ACC112 (cell line): Measurements from ENCODE around the gene INSC.

Source experiments
- H2AFZ ChIP-seq: fragments of 200-600 bp; sonication (generic); one replicate; pipeline ENCODE4 v1.6.0; 2017; ENCODE audit warnings: antibody characterized with exemption, low read length; ENCODE audit not compliant: unreplicated experiment
- H3K27ac ChIP-seq: fragments of 200-600 bp; sonication (generic); 2 replicates; pipeline ENCODE4 v1.5.1; 2014; ENCODE audit warnings: low read depth, mild to moderate bottlenecking, antibody characterized with exemption, low read length, moderate library complexity
- H3K27me3 ChIP-seq: fragments of 200-600 bp; sonication (generic); 2 replicates; pipeline ENCODE4 v1.6.1; 2014; ENCODE audit warnings: mild to moderate bottlenecking, antibody characterized with exemption, low read length, moderate library complexity, mixed read lengths; ENCODE audit not compliant: insufficient read depth
- H3K36me3 ChIP-seq: fragments of 200-600 bp; sonication (generic); 2 replicates; pipeline ENCODE4 v1.6.1; 2016; ENCODE audit warnings: mild to moderate bottlenecking, antibody characterized with exemption, low read length, moderate library complexity, mixed read lengths; ENCODE audit not compliant: insufficient read depth
- H3K4me1 ChIP-seq: fragments of 200-600 bp; sonication (generic); one replicate; pipeline ENCODE4 v1.6.1; 2016; ENCODE audit warnings: low read length, mixed read lengths; ENCODE audit not compliant: insufficient read depth, unreplicated experiment, control insufficient read depth
- H3K4me3 ChIP-seq: fragments of 200-600 bp; sonication (generic); 2 replicates; pipeline ENCODE4 v1.5.1; 2014; ENCODE audit warnings: mild to moderate bottlenecking, low read depth, low read length
- H3K79me2 ChIP-seq: fragments of 200-600 bp; sonication (generic); one replicate; pipeline ENCODE4 v1.6.0; 2016; ENCODE audit warnings: low read length; ENCODE audit not compliant: control insufficient read depth, unreplicated experiment, insufficient read depth

INSC gene

DNA sequence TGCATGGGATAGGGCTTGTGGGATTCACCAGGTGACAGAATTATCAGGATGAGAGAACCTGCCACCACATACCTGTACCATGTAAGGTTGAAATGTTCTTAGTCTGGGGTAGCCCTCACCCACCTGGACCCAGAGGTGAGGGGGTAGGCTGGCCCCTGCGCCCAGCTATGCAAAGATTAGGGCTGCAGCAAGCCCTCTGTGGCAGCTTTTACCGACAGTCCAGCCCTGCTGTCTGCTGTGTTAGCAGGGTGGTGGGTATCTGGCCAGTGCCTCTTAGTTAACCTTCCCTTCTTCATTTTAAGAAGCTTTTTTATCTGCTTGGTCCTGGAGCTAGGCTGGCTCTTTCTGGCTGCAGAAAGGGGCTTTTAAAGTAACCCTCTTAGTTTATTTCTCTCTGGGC, 13.9 kb downstream of the INSC start:
- Histone ChIP-seq H3K79me2 (peaks cover 19% of the 10 kb centered on the region), H2AFZ (peak overlapping the region; percentile 57), H3K27ac (peak overlapping the region; percentile 80), H3K36me3 (no peaks in the 10 kb centered on the region), H3K27me3 (no peaks in the 10 kb centered on the region), H3K4me1 (peaks cover 74% of the 10 kb centered on the region), H3K4me3 (peak overlapping the region; percentile 19; the same call in 1 of the 2 replicates)

DNA sequence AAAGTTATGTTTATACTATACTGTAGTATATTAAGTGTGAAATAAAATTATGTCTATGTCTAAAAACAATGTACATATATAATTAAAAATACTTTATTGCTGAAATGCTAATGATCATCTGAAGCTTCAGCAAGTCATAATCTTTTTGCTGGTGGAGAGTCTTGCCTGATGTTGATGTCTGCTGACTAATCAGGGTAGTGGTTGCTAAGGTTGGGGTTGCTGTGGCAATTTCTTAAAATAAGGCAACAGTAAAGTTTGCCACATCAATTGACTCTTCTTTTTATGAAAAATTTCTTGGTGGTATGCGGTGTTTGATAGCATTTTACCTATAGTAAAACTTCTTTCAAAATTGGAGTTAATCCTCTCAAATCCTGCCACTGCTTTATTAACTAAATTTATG, 21.4 kb downstream of the INSC start:
- H2AFZ ChIP-seq: no peak overlapping the region
- 0 out of 2 replicates have a peak, but pooled peaks cover 5% of the 10 kb centered on the region for H3K36me3 ChIP-seq
- H3K4me3 ChIP-seq: no peak overlapping the region
- H3K4me1 ChIP-seq: peaks cover 12% of the 10 kb centered on the region
- H3K27ac ChIP-seq: no peak overlapping the region
- H3K27me3 ChIP-seq: no peaks in the 10 kb centered on the region
- H3K79me2 ChIP-seq: peaks cover 5% of the 10 kb centered on the region

DNA sequence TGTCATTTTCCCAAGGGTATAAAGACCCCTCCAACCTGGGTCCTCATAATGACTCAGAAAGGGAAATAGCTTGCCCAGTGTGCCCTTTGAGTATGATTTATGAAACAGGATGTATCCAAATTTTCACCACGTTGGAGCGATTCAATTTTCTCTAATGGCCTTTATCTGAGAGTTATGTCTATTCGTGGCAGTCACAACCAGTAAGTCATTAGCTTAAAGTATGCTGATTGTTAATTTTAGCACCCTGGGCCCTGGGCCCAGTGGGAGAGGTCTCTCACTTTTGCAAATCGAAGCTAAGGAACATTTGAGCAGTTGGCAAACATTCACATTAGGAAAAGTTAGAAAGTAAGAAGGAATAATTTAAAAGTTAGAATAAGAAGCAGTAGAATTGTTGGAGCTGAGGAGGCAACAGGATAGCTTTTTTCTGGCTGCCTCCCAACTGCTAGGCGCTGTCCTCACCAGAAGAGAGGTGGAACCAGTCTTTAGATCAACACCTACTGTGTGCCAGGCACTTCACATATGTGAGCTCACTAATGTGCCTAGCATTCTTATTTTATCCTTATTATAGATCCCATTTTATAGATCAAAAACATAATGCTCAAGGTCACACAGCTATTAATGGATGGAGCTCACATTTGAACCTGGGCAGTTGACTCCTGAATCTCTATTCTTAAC, 24.5 kb downstream of the INSC start:
- Histone ChIP-seq H3K27ac (no peak overlapping the region), H3K4me1 (peaks cover 5% of the 10 kb centered on the region), H3K27me3 (no peaks in the 10 kb centered on the region), H3K79me2 (no peaks in the 10 kb centered on the region), H2AFZ (no peak overlapping the region), H3K4me3 (no peak overlapping the region), H3K36me3 (0 out of 2 replicates have a peak, but pooled peaks cover 5% of the 10 kb centered on the region)

DNA sequence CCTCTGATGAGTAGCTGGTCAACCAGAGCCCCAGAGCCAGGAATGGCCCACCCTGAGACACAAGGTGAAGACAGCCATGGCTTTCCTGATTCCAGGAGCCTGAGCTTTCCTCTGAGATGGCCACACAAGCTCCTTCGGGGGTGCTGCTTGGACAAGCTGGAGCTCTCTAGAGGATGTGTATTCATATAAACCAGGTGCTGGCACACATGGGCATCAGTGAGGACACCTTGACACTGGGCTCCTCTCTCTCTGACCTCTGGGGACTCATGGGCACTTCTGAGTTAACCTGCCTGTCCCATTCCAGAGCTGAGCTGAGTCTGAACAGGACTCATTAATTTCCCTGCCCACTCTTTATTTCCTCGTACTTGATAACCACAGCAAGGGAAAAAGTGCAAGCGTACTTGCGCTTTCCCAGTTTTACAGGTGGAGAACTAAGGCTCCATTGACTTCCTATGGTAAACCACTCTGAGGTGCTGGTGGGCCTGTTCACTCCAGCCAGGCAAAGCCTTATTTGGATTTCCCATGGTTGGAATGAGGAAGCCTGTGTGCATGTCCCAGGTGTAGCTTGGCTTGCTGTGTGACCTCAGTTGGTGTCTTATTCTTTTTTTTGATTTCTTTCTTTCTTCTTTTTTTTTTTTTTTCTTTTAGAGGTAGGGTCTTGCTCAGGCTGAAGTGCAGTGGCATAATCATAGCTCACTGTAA, 25.4 kb downstream of the INSC start:
- H3K79me2 ChIP-seq: no peaks in the 10 kb centered on the region
- no peak overlapping the region for H3K4me3 ChIP-seq
- H3K27ac ChIP-seq: no peak overlapping the region
- no peak overlapping the region for H2AFZ ChIP-seq
- H3K4me1 ChIP-seq: peaks cover 13% of the 10 kb centered on the region
- no peaks in the 10 kb centered on the region for H3K27me3 ChIP-seq
- H3K36me3 ChIP-seq: 0 out of 2 replicates have a peak, but pooled peaks cover 5% of the 10 kb centered on the region

DNA sequence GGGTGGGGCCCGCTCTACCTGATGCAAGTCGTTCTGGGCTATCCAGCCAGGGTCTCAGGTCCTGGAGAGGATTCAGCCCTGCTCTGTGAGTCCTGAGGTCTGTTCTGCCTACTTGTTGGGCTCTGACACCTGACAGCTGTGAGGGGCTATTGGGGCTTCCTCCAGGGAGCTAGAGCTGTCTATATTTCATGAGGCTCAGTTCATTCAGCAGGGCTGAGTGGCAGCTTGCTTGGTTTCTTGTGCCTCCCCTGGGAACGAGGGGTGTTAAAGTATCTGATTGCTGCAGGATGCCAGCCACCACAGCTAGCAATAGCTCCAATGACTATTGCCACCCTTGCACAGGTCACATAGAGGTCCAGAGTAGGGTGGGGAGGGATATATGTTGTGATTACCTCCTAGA, 26.7 kb downstream of the INSC start:
- Histone ChIP-seq H3K4me1 (peaks cover 26% of the 10 kb centered on the region), H3K79me2 (no peaks in the 10 kb centered on the region), H3K27ac (no peak overlapping the region), H3K36me3 (no peaks in the 10 kb centered on the region), H3K4me3 (no peak overlapping the region), H3K27me3 (no peaks in the 10 kb centered on the region), H2AFZ (no peak overlapping the region)

DNA sequence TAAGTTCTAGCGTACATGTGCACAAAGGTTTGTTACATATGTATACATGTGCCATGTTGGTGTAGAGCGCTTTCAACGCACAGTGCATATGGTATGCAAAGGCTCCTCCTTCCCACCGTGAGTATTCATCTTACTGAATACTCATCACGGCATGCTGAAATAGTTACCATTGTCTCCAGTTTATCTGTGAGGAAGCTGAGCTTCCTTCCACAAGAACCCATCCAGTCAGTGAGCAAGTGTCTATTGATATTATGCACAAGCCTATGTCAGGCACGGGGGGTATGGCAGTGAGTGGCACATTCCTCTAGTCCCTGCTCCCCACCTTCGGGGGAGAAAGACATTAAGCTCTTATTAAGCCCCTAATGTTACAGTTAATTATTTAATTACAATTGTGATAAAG, 28.1 kb downstream of the INSC start:
- Histone ChIP-seq H3K79me2 (no peaks in the 10 kb centered on the region), H3K4me3 (no peak overlapping the region), H3K27ac (no peak overlapping the region), H3K36me3 (no peaks in the 10 kb centered on the region), H2AFZ (no peak overlapping the region), H3K27me3 (no peaks in the 10 kb centered on the region), H3K4me1 (peaks cover 38% of the 10 kb centered on the region)

DNA sequence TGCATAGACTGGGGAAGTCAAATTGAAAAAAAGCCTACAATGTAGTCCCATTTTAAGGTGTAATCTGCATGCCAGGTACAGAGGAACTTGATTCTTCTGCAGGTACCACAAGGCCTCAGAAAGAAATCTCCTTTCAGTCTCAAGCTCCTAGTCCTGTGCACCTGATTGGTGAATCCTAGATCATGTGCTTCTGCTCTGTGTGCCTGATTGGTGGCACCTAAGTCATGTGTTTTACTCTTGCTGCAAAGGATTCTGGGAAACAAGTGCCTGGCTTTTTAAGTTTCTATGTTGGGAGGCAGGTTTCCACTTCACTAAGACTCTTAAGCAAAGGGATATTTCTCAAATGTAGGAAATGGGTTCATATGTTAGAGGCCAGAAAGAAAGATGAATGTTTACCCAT, 29.1 kb downstream of the INSC start:
- Histone ChIP-seq H3K27me3 (no peaks in the 10 kb centered on the region), H3K4me3 (no peak overlapping the region), H3K4me1 (peaks cover 35% of the 10 kb centered on the region), H3K27ac (no peak overlapping the region), H2AFZ (no peak overlapping the region), H3K36me3 (no peaks in the 10 kb centered on the region), H3K79me2 (no peaks in the 10 kb centered on the region)

DNA sequence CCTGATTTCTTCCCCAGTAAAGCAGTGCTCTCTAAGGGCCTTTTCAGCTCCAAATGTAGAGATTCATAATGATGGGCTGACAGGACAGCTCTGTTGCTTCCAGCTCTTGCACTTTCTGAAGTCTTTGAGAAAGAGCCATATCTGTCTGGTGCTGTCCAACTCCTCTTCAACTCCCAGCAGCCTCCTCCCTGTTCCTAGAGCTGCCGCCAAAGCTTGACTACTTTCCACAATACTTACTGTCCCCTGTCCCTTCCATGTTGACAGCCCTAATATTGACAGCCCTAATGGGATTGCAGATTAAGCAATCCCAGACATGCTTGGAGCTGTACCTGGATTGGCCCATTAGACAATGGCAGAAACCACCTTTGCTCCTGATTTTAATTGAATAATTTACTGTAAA, 29.6 kb downstream of the INSC start:
- Histone ChIP-seq H3K27me3 (no peaks in the 10 kb centered on the region), H3K79me2 (no peaks in the 10 kb centered on the region), H2AFZ (no peak overlapping the region), H3K4me3 (no peak overlapping the region), H3K4me1 (peaks cover 33% of the 10 kb centered on the region), H3K36me3 (no peaks in the 10 kb centered on the region), H3K27ac (no peak overlapping the region)

DNA sequence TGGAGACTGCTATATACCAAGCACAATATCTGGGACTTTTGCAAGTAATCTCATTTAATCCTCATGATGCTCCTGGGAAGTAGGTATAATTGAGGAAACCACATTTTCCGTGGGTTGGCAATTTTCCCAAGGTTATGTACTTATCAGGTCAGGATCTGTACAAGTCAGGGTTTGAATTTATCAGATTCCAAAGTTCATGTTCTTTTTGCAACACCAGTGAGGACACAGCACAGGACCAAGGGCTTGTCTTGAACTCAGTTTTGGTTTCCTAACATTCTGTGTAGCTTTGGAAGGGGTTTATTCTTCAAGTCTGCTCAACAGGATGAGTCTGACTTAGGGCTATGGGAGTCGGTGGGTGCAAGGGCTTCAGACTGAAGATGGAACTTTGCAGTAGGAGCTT, 30.4 kb downstream of the INSC start:
- Histone ChIP-seq H3K79me2 (no peaks in the 10 kb centered on the region), H3K27ac (peak overlapping the region; percentile 62), H3K27me3 (no peaks in the 10 kb centered on the region), H3K36me3 (no peaks in the 10 kb centered on the region), H3K4me1 (peaks cover 33% of the 10 kb centered on the region), H2AFZ (no peak overlapping the region), H3K4me3 (no peak overlapping the region)

DNA sequence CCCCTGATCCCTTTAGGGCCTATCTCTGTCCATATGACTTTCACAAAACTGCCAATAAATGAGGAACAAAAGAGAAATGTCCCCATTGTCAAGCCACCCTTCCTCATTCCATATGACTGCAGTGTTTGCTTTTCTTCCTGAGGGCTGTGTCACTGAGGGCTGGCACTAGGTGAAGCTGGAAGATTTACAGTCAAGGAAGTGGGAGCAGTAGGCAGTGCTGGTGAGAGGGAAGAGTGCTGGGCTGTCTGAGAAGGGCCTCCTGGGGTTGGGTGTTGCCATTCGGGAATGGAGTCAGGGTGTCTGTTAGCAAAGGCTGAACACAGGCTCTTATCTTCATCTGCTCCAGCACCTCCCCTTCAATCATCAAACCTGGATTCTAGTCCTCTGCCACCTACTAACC, 30.9 kb downstream of the INSC start:
- H3K79me2 ChIP-seq: no peaks in the 10 kb centered on the region
- H3K27ac ChIP-seq: peak overlapping the region; percentile 62
- peaks cover 33% of the 10 kb centered on the region for H3K4me1 ChIP-seq
- no peak overlapping the region for H3K4me3 ChIP-seq
- no peaks in the 10 kb centered on the region for H3K27me3 ChIP-seq
- H2AFZ ChIP-seq: no peak overlapping the region
- no peaks in the 10 kb centered on the region for H3K36me3 ChIP-seq
